GM12891 (cell line): ENCODE measurements around the gene PDGFRA.

ENCODE experiments used
- POLR2A ChIP-seq: IDR thresholded peaks from 2 replicates; pipeline ENCODE4 v1.6.1; 2011; ENCODE audit warnings: low read depth, low read length, control low read depth
- POLR2AphosphoS5 ChIP-seq: IDR thresholded peaks from 2 replicates; pipeline ENCODE4 v1.6.1; 2011; ENCODE audit warnings: low read depth, low read length, control low read depth
- TAF1 ChIP-seq: IDR thresholded peaks from 2 replicates; pipeline ENCODE4 v1.6.1; 2011; ENCODE audit warnings: low read depth, low read length, control low read depth

DNA sequence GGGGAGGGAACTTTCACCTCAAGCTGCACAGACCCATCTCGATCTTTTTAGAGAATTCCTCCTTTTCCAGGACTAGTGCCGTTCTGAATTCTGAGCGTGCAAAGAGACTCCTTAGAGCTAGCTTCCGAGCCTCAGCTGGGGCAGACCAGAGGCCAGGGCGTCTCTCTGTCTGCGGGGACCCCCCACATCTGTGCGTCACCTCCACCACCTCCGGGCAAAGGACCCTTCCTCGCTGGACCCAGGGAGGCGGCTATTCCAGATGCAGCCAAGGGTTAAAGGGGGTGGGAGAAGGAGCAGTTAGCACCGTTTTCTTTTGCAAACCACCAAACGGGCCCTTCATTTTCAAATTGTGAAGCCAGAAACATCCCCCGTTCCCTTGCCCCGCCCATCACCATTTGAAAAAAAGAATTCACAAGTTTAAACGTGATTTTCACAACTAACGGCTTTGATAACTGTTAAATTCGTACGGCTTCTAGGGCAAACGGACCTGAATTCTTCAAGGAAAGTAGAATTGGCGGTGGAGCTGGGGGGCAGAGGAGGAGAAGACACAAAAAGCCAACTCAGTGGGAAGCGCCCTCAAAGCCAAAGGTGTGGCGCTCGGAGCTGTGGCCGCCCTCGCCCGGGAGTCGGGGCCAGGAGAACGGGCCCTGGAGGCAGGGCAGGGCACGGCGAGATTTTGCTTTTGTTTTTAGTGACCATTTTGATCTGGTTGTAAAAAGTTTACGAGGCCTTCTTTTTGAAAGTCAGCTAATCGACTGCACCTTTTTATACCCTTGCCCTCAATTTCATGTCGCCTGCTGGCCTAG lies 3.3 kb upstream of the PDGFRA start:
- TF ChIP-seq POLR2AphosphoS5 (no peak), POLR2A (no peak), TAF1 (no peak)
